Esophagus squamous epithelium (tissue), 4 donors: ENCODE results near the gene LRRC71.

Experiments used
- CTCF ChIP-seq, 6 experiments: fragments of 450-650 bp in 4 of 6; fragments of 200-600 bp in 2 of 6; sonication (generic) in 2 of 6; IDR thresholded peaks; one replicate each; pipeline ENCODE4 v1.5.1; 2016 to 2019; ENCODE audit warnings: antibody characterized with exemption in 6 of 6, mild to moderate bottlenecking in 4 of 6, moderate library complexity in 4 of 6
- POLR2A ChIP-seq, 4 donors: fragments of 450-650 bp; IDR thresholded peaks; one replicate each; pipeline ENCODE4 v1.6.1; 2017; ENCODE audit warnings: antibody characterized with exemption in 4 of 4, mild to moderate bottlenecking in 4 of 4, moderate library complexity in 3 of 4

- no peak for TF ChIP-seq CTCF (IDR thresholded peaks at IDR 0.05)
- TF ChIP-seq POLR2A (IDR thresholded peaks at IDR 0.05): peak in 1 of 4 donors; percentile 39
Observed at GRCh38 chr1:156893048-156893953, 27.1 kb upstream of the LRRC71 start, which contains the start of gene PEAR1.
